ENCODE measurements around the gene AADAC.
"Not testable (repeated sequence)": the region's sequence is repeated elsewhere in the genome, so short reads cannot be mapped to it uniquely, and the experiment has no call there.

The AADAC gene

GRCh38 chr3:151795276-151795675 is 18.6 kb upstream of the AADAC start:
- DNase-seq (ENCODE audit: low spot score) = no peak
- TF ChIP-seq CTCF (IDR thresholded peaks at IDR 0.05; ENCODE audit: extremely low read depth, insufficient read depth, missing control alignments) = no peak
- in situ Hi-C loops (cut with MboI; ENCODE audit: low pct_unique_long_range_greater_than_20kb, low sequenced_read_pairs, unreplicated experiment) = no loop called here

GRCh38 chr3:151796105-151796680 is 17.7 kb upstream of the AADAC start:
- in situ Hi-C loops (cut with MboI; ENCODE audit: low pct_unique_long_range_greater_than_20kb, low sequenced_read_pairs, unreplicated experiment) = no loop called here
- TF ChIP-seq CTCF (IDR thresholded peaks at IDR 0.05; ENCODE audit: extremely low read depth, insufficient read depth, missing control alignments) = no peak
- DNase-seq (ENCODE audit: low spot score) = no peak

- no peak for TF ChIP-seq CTCF (IDR thresholded peaks at IDR 0.05; ENCODE audit: extremely low read depth, insufficient read depth, missing control alignments)
- DNase-seq (ENCODE audit: low spot score) = no peak
- in situ Hi-C loops (cut with MboI; ENCODE audit: low pct_unique_long_range_greater_than_20kb, low sequenced_read_pairs, unreplicated experiment) = no loop called here
These were observed 15.4 kb upstream of the AADAC start for GRCh38 chr3:151798466-151798865.

- DNase-seq (ENCODE audit: low spot score) = no peak
- no peak for TF ChIP-seq CTCF (IDR thresholded peaks at IDR 0.05; ENCODE audit: extremely low read depth, insufficient read depth, missing control alignments)
- in situ Hi-C loops (cut with MboI; ENCODE audit: low pct_unique_long_range_greater_than_20kb, low sequenced_read_pairs, unreplicated experiment) = no loop called here
These were observed 13.5 kb upstream of the AADAC start for GRCh38 chr3:151800431-151800830.

- no peak for DNase-seq (ENCODE audit: low spot score)
- no peak for TF ChIP-seq CTCF (IDR thresholded peaks at IDR 0.05; ENCODE audit: extremely low read depth, insufficient read depth, missing control alignments)
- in situ Hi-C loops (cut with MboI; ENCODE audit: low pct_unique_long_range_greater_than_20kb, low sequenced_read_pairs, unreplicated experiment) = no loop called here
These were observed 9.6 kb upstream of the AADAC start for GRCh38 chr3:151804267-151804666.

- TF ChIP-seq CTCF (IDR thresholded peaks at IDR 0.05; ENCODE audit: extremely low read depth, insufficient read depth, missing control alignments) = no peak
- no peak for DNase-seq (ENCODE audit: low spot score)
- in situ Hi-C loops (cut with MboI; ENCODE audit: low pct_unique_long_range_greater_than_20kb, low sequenced_read_pairs, unreplicated experiment) = no loop called here
These were observed 7.1 kb upstream of the AADAC start for GRCh38 chr3:151806838-151807237.

GRCh38 chr3:151808926-151809325 is 5.0 kb upstream of the AADAC start:
- DNase-seq (ENCODE audit: low spot score); in situ Hi-C loops (cut with MboI; ENCODE audit: low pct_unique_long_range_greater_than_20kb, low sequenced_read_pairs, unreplicated experiment): not testable (repeated sequence)
